ENCODE data around the gene ARL4D. TPM values are rescaled to one million over a fixed set of nuclear protein-coding genes. Genes with fewer than 3 reads are reported as not detected.

ARL4D gene
- total RNA-seq, 1 experiment from 2014 or later, result 19.9 TPM

DNA sequence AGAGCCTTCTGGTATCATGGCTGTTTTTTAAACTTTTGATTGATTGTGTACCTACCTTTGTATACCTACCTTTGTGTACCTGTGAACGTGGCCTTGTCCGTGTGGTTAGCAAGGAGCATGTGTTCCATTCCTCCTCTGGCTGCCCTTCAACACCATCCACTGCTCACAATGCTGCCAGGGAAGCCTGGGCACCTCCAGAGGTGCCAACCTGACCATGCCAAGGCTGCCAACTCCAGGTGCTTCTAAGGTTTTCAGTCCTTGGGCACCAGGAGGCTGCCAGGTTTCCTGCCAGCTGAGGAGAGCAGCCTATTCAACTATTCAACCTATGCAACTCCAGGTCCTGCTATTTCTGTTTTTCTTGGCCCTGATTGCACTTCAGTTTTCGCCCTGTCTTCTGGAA is 17.6 kb upstream of the ARL4D start:
- peaks cover 19% of the 10 kb centered on the region for H3K36me3 Mint-ChIP-seq (ENCODE audit: insufficient read depth, unreplicated experiment)
- H3K4me1 Mint-ChIP-seq (ENCODE audit: low read depth, unreplicated experiment), result peaks cover 25% of the 10 kb centered on the region
- no TSS peak for BruUV-seq (replicated peaks)
- Histone ChIP-seq H3K4me3 (ENCODE audit: low read depth, low read length) (no peak overlapping the region), H3K4me1 (peaks cover 15% of the 10 kb centered on the region; the same call in 1 of the 2 replicates), H3K27me3 (replicated peaks; ENCODE audit: control insufficient read depth, insufficient read depth, low read length) (no peaks in the 10 kb centered on the region), H3K36me3 (ENCODE audit: control insufficient read depth, insufficient read depth, low read length) (no peaks in the 10 kb centered on the region; the same call in 1 of the 2 replicates), H3K9me3 (peaks cover 20% of the 10 kb centered on the region)
- CTCF ChIA-PET, result interaction anchor here (0.6 kb wide), 1 partner anchor 665 kb away, joined by 3 read pairs; no protein-coding TSS in a partner anchor
- no peaks in the 10 kb centered on the region for H3K27me3 Mint-ChIP-seq (ENCODE audit: insufficient read depth, unreplicated experiment)
- no peak for DNase-seq
- POLR2A ChIA-PET, result no interaction called here
- intact Hi-C loops (cut with micrococcal nuclease; ENCODE audit: unreplicated experiment), result no loop called here
- H3K9me3 Mint-ChIP-seq (ENCODE audit: unreplicated experiment), result peaks cover 21% of the 10 kb centered on the region
- TF ChIP-seq, protein P1, sequence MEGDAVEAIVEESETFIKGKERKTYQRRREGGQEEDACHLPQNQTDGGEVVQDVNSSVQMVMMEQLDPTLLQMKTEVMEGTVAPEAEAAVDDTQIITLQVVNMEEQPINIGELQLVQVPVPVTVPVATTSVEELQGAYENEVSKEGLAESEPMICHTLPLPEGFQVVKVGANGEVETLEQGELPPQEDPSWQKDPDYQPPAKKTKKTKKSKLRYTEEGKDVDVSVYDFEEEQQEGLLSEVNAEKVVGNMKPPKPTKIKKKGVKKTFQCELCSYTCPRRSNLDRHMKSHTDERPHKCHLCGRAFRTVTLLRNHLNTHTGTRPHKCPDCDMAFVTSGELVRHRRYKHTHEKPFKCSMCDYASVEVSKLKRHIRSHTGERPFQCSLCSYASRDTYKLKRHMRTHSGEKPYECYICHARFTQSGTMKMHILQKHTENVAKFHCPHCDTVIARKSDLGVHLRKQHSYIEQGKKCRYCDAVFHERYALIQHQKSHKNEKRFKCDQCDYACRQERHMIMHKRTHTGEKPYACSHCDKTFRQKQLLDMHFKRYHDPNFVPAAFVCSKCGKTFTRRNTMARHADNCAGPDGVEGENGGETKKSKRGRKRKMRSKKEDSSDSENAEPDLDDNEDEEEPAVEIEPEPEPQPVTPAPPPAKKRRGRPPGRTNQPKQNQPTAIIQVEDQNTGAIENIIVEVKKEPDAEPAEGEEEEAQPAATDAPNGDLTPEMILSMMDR (IDR thresholded peaks at IDR 0.05; ENCODE audit: insufficient read depth in 1 of 2, low read depth in 1 of 2, low read length in 1 of 2, severe bottlenecking in 1 of 2, unreplicated experiment in 1 of 2), result no peak
- H3K4me3 Mint-ChIP-seq (ENCODE audit: unreplicated experiment), result no peak overlapping the region
- H3K27ac Mint-ChIP-seq (ENCODE audit: unreplicated experiment), result no peak overlapping the region

DNA sequence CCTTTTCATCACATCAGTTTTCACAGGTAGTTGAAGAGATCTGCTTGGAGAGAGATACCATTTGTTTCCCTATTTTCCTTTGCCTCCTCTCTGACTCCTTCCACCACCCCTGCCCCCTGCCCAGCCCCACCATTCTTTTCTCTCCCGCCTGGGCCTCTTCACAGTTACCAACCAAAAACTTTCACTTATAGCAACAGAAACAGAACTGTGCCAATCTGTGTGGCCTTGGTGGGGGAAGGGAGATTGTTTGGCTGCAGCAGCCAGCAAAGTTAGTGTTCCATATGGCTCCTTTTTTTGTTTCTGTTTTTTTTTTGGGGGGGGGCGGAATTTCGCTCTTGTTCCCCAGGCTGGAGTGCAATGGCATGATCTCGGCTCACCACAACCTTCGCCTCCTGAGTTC is 17.2 kb upstream of the ARL4D start:
- Mint-ChIP-seq H3K27ac (ENCODE audit: unreplicated experiment) (no peak overlapping the region), H3K27me3 (ENCODE audit: insufficient read depth, unreplicated experiment) (no peaks in the 10 kb centered on the region), H3K4me1 (ENCODE audit: low read depth, unreplicated experiment) (peaks cover 25% of the 10 kb centered on the region), H3K4me3 (ENCODE audit: unreplicated experiment) (no peak overlapping the region), H3K36me3 (ENCODE audit: insufficient read depth, unreplicated experiment) (peaks cover 19% of the 10 kb centered on the region), H3K9me3 (ENCODE audit: unreplicated experiment) (peaks cover 21% of the 10 kb centered on the region)
- BruUV-seq (replicated peaks), result no TSS peak
- DNase-seq, result no peak
- TF ChIP-seq, protein P1 (IDR thresholded peaks at IDR 0.05; ENCODE audit: insufficient read depth in 1 of 2, low read depth in 1 of 2, low read length in 1 of 2, severe bottlenecking in 1 of 2, unreplicated experiment in 1 of 2), result no peak
- peaks cover 15% of the 10 kb centered on the region; the same call in 1 of the 2 replicates for H3K4me1 ChIP-seq
- no peak overlapping the region for H3K4me3 ChIP-seq (ENCODE audit: low read depth, low read length)
- ChIA-PET POLR2A (no interaction called here), CTCF (no interaction called here)
- no peaks in the 10 kb centered on the region; the same call in 1 of the 2 replicates for H3K36me3 ChIP-seq (ENCODE audit: control insufficient read depth, insufficient read depth, low read length)
- peaks cover 20% of the 10 kb centered on the region for H3K9me3 ChIP-seq
- H3K27me3 ChIP-seq (replicated peaks; ENCODE audit: control insufficient read depth, insufficient read depth, low read length), result no peaks in the 10 kb centered on the region
- intact Hi-C loops (cut with micrococcal nuclease; ENCODE audit: unreplicated experiment), result no loop called here

DNA sequence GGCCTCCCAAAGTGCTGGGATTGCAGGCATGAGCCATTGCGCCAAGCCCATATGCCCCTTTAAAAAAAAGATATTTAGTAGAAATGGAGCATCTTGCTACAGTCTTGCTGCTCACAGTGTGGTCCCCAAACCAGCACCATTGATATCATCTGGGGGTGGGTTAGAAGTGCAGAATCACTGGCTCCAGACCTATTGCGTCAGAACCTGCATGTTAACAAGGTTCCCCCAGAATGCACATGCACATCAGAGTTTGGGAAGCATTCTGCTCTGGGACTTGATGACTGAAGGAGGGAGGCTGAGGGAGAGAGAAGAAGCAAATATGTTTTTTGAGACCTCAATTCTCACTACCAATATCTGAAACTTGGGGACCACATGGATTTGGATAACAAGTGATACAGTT is 16.0 kb upstream of the ARL4D start:
- Mint-ChIP-seq H3K4me3 (ENCODE audit: unreplicated experiment) (no peak overlapping the region), H3K4me1 (ENCODE audit: low read depth, unreplicated experiment) (peaks cover 25% of the 10 kb centered on the region), H3K27ac (ENCODE audit: unreplicated experiment) (no peak overlapping the region), H3K36me3 (ENCODE audit: insufficient read depth, unreplicated experiment) (peaks cover 19% of the 10 kb centered on the region), H3K9me3 (ENCODE audit: unreplicated experiment) (peaks cover 21% of the 10 kb centered on the region), H3K27me3 (ENCODE audit: insufficient read depth, unreplicated experiment) (no peaks in the 10 kb centered on the region)
- Histone ChIP-seq H3K36me3 (ENCODE audit: control insufficient read depth, insufficient read depth, low read length) (no peaks in the 10 kb centered on the region; the same call in 1 of the 2 replicates), H3K4me3 (ENCODE audit: low read depth, low read length) (no peak overlapping the region), H3K9me3 (peaks cover 20% of the 10 kb centered on the region), H3K4me1 (peaks cover 19% of the 10 kb centered on the region; the same call in 1 of the 2 replicates), H3K27me3 (replicated peaks; ENCODE audit: control insufficient read depth, insufficient read depth, low read length) (no peaks in the 10 kb centered on the region)
- ChIA-PET POLR2A (interaction anchor here (3.6 kb wide), 1 partner anchor 14 kb away, joined by 36 read pairs; no protein-coding TSS in a partner anchor), CTCF (no interaction called here)
- no TSS peak for BruUV-seq (replicated peaks)
- no peak for DNase-seq
- TF ChIP-seq, protein P1 (IDR thresholded peaks at IDR 0.05; ENCODE audit: insufficient read depth in 1 of 2, low read depth in 1 of 2, low read length in 1 of 2, severe bottlenecking in 1 of 2, unreplicated experiment in 1 of 2), result no peak
- intact Hi-C loops (cut with micrococcal nuclease; ENCODE audit: unreplicated experiment), result no loop called here

Data from Caco-2 (cell line).